ENCODE data around the gene PNPLA7.
"Not testable (repeated sequence)": the region's sequence is repeated elsewhere in the genome, so short reads cannot be mapped to it uniquely, and the experiment has no call there.

The PNPLA7 gene

DNA sequence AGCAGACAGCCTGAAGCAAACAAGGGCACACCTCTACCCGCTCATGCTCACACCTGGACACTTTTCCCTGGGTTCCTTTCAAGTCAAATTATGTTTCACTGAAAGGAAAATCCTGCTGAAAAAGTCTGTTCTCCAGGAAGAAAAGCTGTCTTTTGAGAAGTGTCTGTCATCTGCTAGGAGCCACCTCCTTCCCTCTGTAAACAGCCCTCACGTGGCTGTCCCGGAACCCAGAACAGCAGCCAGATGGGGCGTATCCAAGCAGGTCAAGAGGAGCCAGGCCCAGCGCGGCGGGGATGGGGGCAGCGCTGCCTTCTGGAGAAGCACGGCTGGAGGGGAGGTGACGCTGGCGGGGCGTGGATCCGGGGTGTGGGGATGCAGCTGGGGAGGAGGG is at the start of gene PNPLA7:
PNPLA7 (minus strand) TSS at position 172 of the 391 bp plus-strand sequence. CDS start 205 bp downstream, outside the sequence.
- peak; percentile 85 for DNase-seq

DNA sequence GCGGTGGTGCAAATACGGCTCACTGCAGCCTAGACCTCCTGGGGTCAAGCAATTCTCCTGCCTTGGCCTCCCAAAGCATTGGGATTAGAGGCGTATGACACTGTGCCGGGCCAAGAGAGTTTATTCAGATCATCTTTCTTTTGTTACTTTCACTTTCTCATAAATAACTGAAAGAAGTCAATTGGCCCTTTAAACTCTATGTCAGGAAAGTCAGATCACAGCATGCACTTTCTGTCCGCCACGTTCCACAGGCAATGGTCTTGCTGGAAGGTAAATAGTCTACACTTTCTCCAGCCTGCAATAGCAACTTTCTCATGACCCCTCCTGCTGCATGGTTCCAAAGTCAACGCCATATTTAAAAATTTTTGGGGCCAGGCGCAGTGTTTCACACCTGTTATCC is 48.7 kb upstream of the PNPLA7 start:
- no peak for DNase-seq

DNA sequence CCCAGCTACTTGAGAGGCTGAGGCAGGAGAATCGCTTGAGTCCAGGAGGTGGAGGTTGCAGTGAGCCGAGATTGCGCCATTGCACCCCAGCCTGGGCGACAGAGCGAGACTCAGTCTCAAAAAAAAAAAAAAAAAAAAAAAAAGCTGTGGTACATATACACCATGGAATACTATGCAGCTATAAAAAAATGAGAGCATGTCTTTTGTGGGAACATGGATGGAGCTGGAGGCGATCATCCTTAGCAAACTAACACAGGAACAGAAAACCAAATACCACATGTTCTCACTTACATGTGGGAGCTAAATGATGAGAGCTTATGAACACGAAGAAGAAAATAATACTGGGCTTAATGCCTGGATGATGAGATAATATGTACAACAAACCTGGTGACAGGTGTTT is 46.4 kb upstream of the PNPLA7 start:
- DNase-seq: not testable (repeated sequence)

DNA sequence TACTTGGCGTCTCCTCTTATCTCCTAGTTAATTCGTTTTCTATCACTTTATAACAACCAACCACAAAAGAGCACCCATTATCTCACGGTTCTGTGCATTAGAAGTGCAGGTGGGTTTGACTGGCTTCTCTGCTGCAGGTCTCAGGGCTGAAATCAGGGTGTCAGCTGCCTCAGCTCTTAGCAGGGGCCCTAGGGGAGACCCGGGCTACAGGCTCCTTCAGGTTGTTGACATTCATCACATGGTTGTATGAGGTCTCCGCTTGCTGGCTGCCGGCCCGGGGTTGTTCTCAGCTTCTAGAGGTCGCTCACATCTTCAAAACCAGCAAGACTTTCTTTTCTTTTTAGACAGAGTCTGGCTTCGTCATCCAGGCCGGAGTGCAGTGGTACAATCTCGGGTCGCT is 43.0 kb upstream of the PNPLA7 start:
- DNase-seq: no peak

DNA sequence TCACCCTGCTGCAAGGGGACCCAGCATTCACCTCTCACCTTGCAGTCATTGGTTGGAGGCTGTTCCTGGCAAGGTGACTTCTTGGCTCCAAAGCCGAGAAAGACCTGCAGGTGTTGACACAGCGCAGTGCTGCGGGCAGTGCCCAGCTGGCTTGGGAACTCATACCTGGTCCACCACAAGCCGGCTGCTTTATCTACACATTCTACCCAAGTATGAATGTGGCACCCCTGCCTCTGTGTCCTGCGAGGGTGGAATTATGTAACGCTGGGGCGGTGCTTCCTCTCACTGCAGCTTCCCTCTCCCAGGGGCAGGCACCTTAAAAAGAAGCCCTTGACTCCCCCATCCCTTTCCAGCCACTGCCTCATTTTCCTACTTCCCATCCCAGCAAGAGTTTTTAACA is 42.6 kb upstream of the PNPLA7 start:
- DNase-seq: no peak

DNA sequence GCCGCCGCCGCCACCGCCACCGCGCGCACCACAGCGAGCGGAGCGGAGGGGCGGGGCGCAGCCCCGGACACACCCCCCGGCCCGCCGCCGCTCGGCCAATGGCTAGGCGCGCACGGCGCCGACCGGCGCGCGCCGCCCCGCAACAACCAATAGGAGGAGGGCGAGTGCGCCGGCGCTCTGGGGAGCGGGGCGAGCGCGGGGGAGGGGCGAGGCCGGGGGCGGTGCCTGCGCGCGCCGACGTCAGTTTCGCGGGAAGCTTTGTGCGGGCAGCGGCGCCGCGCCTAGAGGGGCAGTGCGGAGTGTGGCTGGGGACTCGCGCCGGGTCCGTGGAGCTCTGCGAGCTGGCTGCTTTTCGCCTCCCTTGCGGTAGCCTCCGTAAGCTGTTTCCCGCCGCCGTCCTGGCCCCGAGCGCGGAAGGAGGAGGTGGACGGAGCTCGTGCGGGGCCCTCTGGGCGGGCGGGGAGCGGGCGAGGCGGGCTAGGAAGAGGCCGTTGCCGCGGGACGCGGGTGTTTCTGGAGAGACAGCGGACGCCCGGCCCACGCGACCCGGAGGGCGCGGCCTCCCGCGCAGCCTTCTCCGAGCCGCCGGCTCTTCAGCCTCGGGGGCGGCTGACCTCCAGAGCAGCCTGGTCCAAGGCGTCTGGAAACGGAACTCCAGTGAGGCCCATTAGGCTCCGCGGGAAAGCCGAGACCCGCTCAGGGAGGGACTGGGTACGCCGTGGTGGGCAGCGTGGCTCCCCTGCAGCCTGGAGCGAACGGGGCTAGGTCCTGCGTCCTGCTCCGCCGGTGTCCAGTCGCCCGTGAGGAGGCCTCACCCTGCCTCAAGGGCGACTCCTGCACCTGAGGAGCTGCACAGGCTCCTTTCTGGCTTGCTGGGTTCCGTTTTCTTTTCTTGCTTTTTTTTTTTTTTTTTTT is 40.5 kb upstream of the PNPLA7 start, which contains the start of gene ZMYND19:
ZMYND19 (minus strand) TSS at position 44 of the 915 bp plus-strand sequence. CDS start 249 bp downstream, outside the sequence.
- DNase-seq: peak; percentile 74

DNA sequence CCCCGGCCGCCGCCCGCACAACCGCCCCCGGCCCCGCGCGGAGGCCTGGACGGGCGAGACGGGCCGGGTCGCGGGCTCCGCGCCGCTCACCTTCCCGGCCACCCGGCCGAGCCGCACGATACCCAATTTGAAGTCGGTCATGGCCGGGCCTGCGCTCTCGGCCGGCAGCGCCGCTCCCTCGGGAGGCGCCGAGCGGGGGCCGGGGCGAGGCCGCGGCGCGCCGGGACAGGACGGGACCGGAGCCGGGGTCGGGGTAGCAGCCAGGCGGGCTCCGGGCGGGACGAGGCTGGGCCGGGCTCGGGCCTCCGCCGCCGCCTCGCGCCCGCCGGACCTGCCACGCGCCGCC is 39.9 kb upstream of the PNPLA7 start:
- no peak for DNase-seq

DNA sequence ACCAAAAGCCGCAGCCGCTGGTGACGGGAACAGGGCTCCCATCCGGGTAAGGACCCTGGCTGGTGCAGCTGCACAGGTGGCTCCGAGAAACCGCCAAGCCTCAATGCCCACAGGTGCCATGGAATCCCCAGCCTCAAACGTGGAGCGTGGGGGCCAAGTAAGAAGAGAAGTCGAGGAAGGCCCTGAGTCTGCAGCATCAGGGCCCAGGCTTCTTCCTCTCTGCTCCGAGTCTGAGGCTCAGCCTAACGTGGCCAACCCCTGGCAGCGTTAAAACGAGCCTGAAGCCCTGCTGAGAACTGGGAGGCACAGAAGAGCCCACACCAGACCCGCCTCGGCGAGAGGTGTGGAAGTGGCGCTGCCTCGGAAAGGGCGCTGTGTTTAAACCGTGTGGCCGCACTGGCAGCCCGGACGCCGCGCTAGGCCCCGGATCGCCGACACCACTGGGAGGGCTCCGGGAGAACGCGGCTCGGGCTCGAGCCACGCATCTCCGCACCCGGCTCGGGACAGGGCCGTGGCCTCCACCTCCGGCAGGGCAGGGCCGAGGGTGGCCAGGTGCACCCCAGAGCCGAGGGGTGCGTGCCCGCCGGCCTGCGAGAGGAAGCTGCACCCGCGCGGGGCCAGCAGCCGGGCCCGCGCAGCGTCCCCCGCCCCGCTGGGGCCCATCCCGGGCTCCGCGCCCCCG is 39.4 kb upstream of the PNPLA7 start:
- DNase-seq: no peak

DNA sequence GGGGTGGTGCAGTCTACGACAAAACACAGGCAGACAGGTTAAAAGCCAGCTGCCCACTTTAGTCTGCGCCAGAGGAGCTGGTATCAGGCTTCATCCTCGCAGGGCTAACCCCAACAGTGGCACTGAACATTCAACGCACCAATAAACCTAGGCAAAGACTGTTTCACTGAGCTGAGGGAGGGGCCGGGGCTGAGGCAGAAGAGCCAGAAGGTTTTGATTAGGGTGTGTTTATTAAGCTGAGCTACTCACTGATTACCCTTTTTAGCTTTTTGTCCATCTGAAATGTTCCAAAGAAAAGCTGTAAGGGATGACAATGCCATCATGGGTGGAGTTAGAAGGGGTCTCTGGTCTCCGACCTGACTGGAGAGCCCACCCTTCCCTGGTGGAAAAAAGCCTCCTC is 38.7 kb upstream of the PNPLA7 start:
- no peak for DNase-seq

DNA sequence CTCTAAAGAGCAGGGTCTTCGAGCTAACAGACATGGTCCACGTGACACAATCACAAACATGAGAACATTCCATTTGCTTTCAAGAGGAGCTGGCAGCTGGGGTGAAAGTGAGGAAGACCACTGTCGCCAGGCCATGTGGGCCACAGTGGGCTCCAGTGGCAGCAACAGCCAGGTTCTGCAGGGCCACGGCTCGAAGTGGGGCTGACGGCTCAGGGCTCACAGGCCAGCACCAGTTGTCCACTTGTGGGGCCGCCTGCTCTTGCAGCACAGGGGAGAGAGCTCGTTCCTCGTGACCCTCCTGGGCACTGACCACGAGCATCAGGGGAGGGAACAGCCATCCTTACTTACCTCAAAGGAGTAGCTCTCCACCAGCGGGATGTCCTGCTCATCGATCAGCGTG is 38.1 kb upstream of the PNPLA7 start:
- DNase-seq: no peak

DNA sequence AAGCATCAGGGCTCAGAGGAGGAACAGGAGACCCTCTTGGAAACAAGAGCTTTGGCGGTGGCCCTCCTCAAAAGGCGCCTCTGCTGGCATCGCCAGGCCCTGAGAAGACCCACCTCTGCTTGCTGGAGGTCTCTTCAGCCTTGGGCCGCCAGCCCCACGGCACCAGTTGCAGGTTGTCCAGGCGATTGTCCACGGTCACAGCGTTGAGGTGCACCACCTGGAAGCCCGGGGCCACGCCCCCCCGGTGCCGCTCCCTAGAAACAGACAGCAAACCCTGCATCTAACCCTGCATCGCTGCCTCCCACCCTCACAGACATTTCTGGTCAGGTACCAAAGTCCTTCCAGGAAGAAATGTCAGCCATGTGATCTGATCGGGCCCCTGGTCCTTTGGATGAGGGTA is 36.7 kb upstream of the PNPLA7 start:
- no peak for DNase-seq

DNA sequence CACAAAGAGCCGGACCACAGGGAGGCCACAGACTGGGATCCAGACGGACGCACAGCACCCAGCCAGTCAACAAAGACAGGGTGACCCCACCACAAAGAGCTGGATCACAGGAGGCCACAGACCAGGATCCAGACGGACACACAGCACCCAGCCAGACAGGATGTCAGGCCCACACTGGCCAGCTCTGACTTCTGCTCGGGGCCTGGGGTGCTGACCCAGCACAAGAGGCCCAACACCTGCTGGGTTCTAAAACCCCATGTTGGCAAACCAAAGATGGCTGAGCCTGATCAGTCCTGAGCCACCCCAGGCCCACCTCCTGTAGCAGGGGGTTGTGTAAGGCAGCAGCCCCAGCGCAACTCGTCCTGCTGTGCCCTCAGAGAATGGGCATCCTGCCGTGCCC is 33.8 kb upstream of the PNPLA7 start:
- DNase-seq: no peak

DNA sequence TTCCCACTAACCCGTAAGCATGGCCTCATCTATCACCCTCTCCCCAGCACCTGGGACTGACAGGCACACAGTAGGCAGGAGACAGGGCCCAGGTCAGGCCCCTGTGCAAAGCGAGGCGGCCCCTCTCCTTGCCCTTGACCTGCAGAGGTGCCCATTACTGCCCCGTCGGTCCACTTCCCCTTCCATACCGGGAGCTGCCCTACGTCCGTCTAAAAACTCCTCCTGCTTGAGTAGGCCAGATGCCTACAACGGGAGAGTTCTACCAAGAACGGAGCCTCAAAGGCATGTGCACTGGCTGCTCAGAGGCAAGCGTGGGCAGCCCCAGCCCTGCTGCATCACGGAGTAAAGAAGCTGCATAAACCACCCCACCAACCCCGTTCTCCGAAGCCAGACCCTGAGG is 33.1 kb upstream of the PNPLA7 start:
- DNase-seq: no peak

DNA sequence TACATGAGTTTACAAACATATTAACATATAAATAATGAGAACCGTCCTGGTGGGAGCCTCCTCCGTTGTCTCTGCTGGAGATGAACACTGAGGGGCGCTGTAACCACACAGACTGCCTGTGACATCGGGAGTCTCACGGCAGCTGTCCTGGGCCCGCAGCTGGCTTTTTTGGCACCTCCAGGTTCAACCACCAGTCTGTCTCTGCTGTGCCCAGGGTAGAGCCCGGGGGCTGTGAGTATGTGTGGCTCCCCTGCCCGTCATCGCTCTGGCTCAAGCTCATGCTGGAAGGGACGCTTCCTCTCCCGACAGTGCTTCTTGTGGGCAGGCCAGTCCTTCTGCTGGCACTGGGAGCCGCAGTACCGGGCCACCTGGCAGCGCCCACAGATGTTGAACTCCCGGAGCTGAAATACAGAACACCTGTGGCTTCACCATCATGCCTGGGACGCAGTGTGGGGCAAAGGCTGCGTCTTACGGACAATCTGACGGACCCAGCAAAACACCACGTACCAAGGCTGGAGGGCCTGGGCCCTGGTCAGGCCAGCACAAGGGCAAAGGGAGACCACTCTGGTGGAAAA is 32.2 kb upstream of the PNPLA7 start:
- no peak for DNase-seq

DNA sequence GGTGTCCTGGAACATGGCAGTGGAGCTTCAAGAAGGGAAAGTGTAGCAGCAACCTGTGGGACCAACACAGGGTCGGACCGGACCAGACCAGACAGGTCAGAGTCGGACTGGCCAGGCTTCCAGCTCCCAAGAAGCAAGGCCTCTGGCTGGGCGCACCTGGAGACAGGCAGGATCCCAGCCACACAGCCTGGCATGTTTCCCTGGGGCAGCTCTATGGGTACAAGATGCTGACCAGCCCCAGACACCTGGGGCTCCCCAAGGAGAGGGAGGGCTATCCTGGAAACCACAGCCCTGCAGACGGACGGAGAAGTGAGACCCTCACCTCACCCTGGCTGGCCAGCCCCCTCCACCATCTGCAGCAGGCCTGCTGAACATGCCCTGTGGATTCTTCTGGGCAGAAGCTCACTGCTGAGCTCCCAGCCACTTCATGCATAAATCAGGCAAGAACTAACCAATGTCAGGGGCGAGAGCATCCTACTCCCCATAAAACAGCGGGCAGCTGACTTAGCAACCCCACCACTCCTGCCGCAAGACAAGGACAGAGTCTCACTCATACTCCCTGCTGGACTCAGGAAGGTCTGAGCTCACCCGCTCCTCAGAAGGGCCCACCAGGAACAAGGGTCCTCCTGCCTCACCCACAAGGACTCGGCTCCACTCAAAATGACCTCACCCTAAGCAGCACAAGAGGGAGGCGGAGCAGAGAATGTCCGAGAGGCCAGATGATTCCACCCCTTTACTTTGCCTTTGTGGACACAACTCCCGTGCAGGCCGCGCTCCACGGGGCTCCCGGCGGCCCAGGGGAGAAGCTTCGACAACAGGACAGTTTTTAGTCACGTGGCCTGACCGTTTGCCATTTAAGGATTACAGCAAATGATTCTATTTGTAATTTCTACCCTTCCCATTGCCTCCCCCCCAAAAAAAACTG is 31.4 kb upstream of the PNPLA7 start:
- no peak for DNase-seq

DNA sequence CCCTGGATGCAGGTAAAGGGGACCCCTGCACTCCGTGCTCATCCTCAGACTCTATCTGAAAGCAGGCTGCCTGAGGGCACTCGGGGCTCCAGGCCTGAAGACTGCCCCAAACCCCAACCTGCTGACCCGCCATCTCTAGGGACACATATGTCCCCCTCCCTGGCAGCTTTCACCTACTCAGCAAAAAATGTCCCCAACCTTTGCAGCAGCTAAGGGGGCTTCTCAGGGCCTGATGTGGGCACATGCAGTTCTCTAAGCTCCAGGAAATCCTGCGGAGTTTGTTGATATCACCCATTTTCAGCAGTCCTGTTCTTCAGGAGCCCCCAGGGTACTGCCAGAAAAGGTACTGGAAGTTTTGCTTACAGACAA is 30.7 kb upstream of the PNPLA7 start:
- no peak for DNase-seq

DNA sequence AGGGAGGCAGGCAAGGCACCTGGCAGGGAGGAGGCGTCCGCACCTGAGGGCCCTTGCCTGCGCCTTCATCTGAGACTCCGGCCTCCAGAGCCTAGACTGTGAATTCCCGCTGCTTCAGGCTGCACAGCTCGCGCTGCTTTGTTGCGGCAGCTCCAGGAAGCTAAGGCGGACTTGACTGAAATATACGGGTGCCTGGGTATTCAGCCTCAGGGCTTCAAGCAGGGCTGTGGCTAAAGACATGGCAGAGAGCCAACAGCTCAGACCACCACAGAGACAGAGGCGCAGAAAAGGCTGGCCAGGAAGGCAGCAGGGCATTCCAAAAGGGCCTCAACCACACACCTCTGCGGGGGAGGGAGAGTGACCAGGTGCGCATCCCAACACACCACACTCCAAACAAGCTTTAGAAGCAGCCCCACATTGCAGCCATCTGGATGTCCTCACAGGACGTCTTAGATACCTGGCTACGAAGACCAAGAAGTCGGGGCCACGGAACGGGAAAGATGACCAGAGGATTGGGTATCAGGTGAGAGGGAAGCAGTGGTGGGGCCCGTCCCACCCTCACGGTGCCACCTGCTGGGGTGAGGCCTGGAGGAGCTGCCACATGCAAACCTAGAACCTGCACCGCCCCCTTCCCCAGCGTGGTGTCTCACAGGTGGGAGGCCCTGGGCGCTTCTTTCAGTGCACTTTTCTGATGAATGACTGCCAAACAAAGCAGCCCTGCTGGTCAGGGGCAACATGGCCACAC is 30.2 kb upstream of the PNPLA7 start:
- DNase-seq: no peak

DNA sequence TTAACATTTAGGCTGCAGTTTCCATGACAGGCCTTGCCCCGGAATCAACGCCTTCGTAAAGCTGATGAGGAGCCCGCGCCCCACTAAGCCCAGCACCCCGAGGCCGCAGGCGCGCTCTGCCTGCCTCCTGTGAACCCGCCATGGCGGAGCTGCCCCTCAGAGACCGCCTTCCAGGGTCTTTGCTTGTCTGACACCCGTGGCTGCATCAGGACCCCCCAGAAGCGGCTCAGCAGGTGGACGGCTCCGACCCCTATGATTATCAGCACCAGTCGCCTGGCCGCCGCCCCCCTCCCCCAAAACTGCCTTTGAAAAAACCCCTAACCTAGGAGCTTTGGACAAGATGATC is 29.0 kb upstream of the PNPLA7 start:
- no peak for DNase-seq

DNA sequence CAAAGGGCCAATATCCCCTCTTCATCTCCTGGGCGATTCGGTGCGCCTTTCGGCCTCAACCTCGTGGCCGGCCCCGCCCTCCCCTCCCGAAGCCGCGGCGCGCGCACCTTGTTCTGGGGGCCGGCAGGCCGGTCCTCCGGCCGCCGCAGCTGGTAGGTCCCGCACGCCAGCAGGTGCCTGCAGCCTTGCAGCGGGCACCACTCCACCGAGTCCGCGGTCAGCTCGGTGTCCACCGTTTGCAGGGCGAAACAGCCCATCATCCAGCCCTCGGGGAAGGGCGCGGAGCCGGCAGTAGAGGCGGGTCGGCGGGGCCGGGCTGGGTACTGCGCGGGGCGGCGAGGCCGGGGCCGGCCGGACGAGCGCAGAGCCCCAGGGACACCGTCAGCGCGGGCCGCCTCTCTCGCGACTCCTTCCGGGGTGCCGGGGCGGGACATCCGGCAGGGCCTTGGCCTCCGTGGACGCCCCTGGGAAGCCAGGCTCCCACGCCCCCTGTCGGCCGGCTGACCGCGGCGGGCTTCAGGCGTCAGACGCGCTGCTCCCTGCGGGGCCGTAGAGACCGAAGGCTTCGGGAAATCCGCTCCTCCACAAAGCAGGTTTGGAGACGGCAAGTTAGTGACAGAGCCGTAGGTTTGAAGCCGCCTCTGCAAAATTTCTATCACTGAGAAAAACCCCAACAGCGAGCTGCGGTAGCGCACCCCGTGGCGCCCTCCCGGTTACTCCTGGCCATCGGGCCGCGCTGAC is 28.5 kb upstream of the PNPLA7 start, which contains the start of gene DPH7:
DPH7 (minus strand) TSS at position 408 of the 741 bp plus-strand sequence; CDS start at position 260, 148 bp downstream.
- peak; percentile 92 for DNase-seq

DNA sequence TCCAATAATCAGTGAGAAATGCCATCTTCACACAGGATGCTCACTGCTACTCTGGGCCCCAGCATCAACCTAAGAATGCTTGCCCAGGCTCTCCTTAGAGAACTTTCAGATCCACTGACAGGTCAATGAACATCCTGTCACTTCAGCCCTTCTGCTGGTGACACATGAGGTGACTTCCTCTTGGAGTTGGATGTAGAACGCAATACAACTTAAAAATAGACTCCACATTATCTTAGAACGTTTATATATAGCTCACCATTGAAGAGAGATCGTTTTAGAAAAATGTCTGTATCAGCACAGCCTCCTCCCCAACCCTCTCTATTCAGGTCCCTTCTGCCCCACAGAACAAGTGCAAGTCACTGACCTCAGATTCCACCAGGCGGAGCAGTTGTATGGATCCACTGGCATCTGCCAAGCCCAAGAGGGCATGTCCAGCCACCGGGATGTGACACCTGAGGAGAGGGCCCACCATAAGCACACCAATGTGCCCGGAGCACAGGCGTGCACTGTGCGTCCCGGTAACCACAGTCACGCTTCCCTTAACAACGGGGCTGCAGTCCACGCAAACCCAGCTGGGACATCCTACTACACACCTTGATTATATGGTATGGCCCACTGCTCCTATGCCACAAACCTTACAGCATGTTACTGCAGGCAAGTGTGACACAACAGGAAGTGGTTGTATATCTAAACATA is 25.7 kb upstream of the PNPLA7 start:
- no peak for DNase-seq

DNA sequence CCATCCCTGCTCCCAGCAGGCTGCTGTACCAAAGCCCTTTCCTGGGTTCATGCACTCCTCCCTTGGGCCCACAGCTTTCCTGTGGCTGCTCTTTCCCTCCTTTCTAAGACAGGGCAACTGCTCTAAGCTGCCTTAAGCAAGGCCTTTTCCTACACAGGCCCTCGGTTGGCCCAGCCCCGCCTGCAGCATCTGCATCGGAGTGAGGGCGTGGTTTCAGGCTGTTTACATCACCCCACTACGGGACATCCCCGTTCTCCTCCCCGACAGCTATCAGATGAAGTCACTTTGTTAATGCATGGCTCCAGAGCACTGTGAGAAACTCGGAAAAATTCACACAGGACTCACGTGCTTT is 25.1 kb upstream of the PNPLA7 start:
- DNase-seq: no peak
